B cell (primary cell): ENCODE results near the gene ANKS1A. TPM values are rescaled to one million over a fixed set of nuclear protein-coding genes. Genes with fewer than 3 reads are reported as not detected.

Experiments used
- ATAC-seq: fragments of 200-7000 bp; cut with Tn5 transposase; one replicate; pipeline ENCODE4 v1.10.0; 2021; ENCODE audit warnings: low read depth, mild to moderate bottlenecking, moderate number of reproducible peaks, moderate library complexity
- CTCF ChIA-PET: fragments of 350-600 bp; sonication (Branson Sonifier 250); formaldehyde crosslinking; loops from one replicate; lab custom pipeline; 2021; ENCODE audit warnings: antibody characterized with exemption, inconsistent platforms; lab: Charles Lee
- POLR2A ChIA-PET: fragments of 350-600 bp; sonication (Branson Sonifier 250); formaldehyde crosslinking; loops from one replicate; lab custom pipeline; 2021; ENCODE audit warnings: antibody characterized with exemption; lab: Charles Lee
- DNase-seq: peaks from one replicate; pipeline ENCODE4 v3.0.0; 2013
- H2AFZ ChIP-seq: 2 replicates; pipeline ENCODE4 v1.6.1; 2012; ENCODE audit warnings: mild to moderate bottlenecking, low read depth, low read length; ENCODE audit not compliant: insufficient read depth, poor library complexity, severe bottlenecking
- H3K27ac ChIP-seq, 2 donors: 1 replicate in 1 of 2; 2 replicates in 1 of 2; pipeline ENCODE4 v1.5.1; 2012 to 2013; ENCODE audit warnings: low read length in 2 of 2, mild to moderate bottlenecking in 2 of 2, moderate library complexity in 1 of 2
- H3K27me3 ChIP-seq, 4 experiments: fragments of 200-600 bp in 1 of 4; sonication (generic) in 1 of 4; replicated peaks in 1 of 4; 1 replicate in 2 of 4; 2 replicates in 2 of 4; pipeline versions ENCODE4 v1.6.1 to v1.7.0; 2013 to 2016; ENCODE audit warnings: low read length in 3 of 4, mild to moderate bottlenecking in 2 of 4, mixed read lengths in 1 of 4, moderate library complexity in 1 of 4; ENCODE audit not compliant: insufficient read depth in 4 of 4, control insufficient read depth in 3 of 4; ENCODE audit errors: control extremely low read depth in 1 of 4
- H3K36me3 ChIP-seq, 2 experiments: replicated peaks in 1 of 2; 1 replicate in 1 of 2; 2 replicates in 1 of 2; pipeline versions ENCODE4 v1.6.1 to v1.7.1; 2013; ENCODE audit warnings: low read length in 1 of 2; ENCODE audit not compliant: insufficient read depth in 2 of 2, control insufficient read depth in 1 of 2; ENCODE audit errors: control extremely low read depth in 1 of 2, extremely low read depth in 1 of 2
- H3K4me1 ChIP-seq, 2 donors: fragments of 200-600 bp in 1 of 2; sonication (generic) in 1 of 2; 1 replicate in 1 of 2; 2 replicates in 1 of 2; pipeline versions ENCODE4 v1.5.1 to v1.6.1; 2013 to 2017; ENCODE audit warnings: low read length in 2 of 2; ENCODE audit not compliant: control insufficient read depth in 2 of 2, insufficient read depth in 2 of 2
- H3K4me2 ChIP-seq: replicated peaks from 2 replicates; pipeline ENCODE3; 2012; ENCODE audit warnings: mild to moderate bottlenecking, low read depth, low read length; ENCODE audit not compliant: poor library complexity, severe bottlenecking
- H3K4me3 ChIP-seq, 5 experiments: fragments of 200-600 bp in 1 of 5; sonication (generic) in 1 of 5; 1 replicate in 3 of 5; 2 replicates in 2 of 5; pipeline versions ENCODE4 v1.5.1 to v1.7.0; 2011 to 2016; ENCODE audit warnings: low read length in 4 of 5, mild to moderate bottlenecking in 4 of 5, low read depth in 2 of 5, control low read depth in 1 of 5, moderate library complexity in 1 of 5; ENCODE audit not compliant: insufficient read depth in 1 of 5; ENCODE audit errors: control extremely low read depth in 1 of 5, extremely low read depth in 1 of 5
- H3K79me2 ChIP-seq: fragments of 200-600 bp; sonication (generic); one replicate; pipeline ENCODE4 v1.6.0; 2016; ENCODE audit warnings: low read length; ENCODE audit not compliant: control insufficient read depth, insufficient read depth
- H3K9ac ChIP-seq: fragments of 200-600 bp; sonication (generic); 2 replicates; pipeline ENCODE4 v1.6.1; 2017; ENCODE audit warnings: mild to moderate bottlenecking, low read length, moderate library complexity
- H3K9me3 ChIP-seq, 3 donors: one replicate each; pipeline versions ENCODE4 v1.6.1 to v1.7.1; 2013; ENCODE audit warnings: low read length in 2 of 3; ENCODE audit not compliant: control insufficient read depth in 2 of 3, insufficient read depth in 1 of 3; ENCODE audit errors: control extremely low read depth in 1 of 3
- H4K20me1 ChIP-seq: 2 replicates; pipeline ENCODE4 v1.6.0; 2012; ENCODE audit warnings: mild to moderate bottlenecking, low read length; ENCODE audit not compliant: insufficient read depth, control insufficient read depth, poor library complexity, severe bottlenecking
- H3K27ac Mint-ChIP-seq: one replicate; pipeline ENCODE4 v1.8.0; 2021; ENCODE audit warnings: mixed read lengths
- H3K27me3 Mint-ChIP-seq: one replicate; pipeline ENCODE4 v1.8.0; 2021; ENCODE audit warnings: mixed read lengths
- H3K4me1 Mint-ChIP-seq: one replicate; pipeline ENCODE4 v1.8.0; 2021; ENCODE audit warnings: mixed read lengths
- H3K4me3 Mint-ChIP-seq: one replicate; pipeline ENCODE4 v1.8.0; 2021; ENCODE audit warnings: mixed read lengths
- H3K9me3 Mint-ChIP-seq: one replicate; pipeline ENCODE4 v1.8.0; 2022; ENCODE audit warnings: mixed read lengths; ENCODE audit not compliant: insufficient read depth
- EZH2 ChIP-seq: IDR thresholded peaks from 2 replicates; pipeline ENCODE4 v1.6.1; 2012; ENCODE audit warnings: borderline replicate concordance, low read depth, mild to moderate bottlenecking, moderate library complexity, low read length; ENCODE audit not compliant: insufficient read depth, poor library complexity, severe bottlenecking
- WGBS: methylation state at CpG from one replicate; pipeline ENCODE4 v1.1.5; 2013; ENCODE audit warnings: missing lambda C conversion rate; ENCODE audit not compliant: insufficient coverage; 5-methylcytosine and 5-hydroxymethylcytosine counted together
- intact Hi-C: fragments of 100-400 bp; cut with micrococcal nuclease; formaldehyde crosslinking; loops from one replicate; pipeline ENCODE4 v1.10.0; 2022
- polyA plus RNA-seq: library from polyadenylated mRNA; depleted of rRNA; stranded (reverse); fragments of >200 nt; gene quantifications from 2 replicates; pipeline ENCODE4 v1.2.3, GENCODE V29; 2012
- total RNA-seq, 2 donors: library from RNA; stranded (reverse); fragments of 120-200 nt in 1 of 2; gene quantifications; 1 replicate in 1 of 2; 2 replicates in 1 of 2; pipeline versions ENCODE4 v1.2.3 to v1.2.4, GENCODE V29; 2013 to 2022
- TF ChIP-seq, protein P1 (sequence below): fragments of 200-600 bp; IDR thresholded peaks from one replicate; pipeline ENCODE4 v1.8.0; 2022; ENCODE audit warnings: antibody characterized with exemption, mild to moderate bottlenecking

Gene ANKS1A
- total and polyA plus RNA-seq, 2 donors (not counting 1 experiment from before 2014, with no cell fraction given), result 3.4 to 19.7 TPM

DNA sequence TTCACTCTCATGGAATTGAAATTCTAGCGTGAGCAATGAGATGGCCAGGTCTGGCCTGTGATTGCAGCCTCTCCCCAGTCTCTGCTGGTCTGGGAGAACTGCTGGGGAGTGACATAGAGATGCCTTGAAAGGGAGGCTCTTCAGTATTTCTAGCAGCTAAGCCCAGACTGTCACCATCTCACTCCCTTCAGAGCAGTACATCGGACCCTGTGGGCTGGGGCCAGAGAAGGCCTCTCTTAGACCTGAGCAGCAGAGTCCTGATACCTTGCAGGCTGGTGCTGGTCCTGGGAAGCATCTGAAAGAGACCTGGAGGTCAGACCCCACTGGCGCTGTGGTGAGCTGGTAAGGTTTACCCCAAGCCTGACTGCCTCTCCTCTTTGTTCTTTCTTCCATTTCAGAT lies 164.6 kb downstream of the ANKS1A start:
- no peak overlapping the region for H2AFZ ChIP-seq
- Mint-ChIP-seq H3K9me3 (no peaks in the 10 kb centered on the region), H3K4me1 (peaks cover 5% of the 10 kb centered on the region), H3K27me3 (no peaks in the 10 kb centered on the region), H3K27ac (no peak overlapping the region), H3K4me3 (no peak overlapping the region)
- H3K27me3 ChIP-seq, result no peaks in the 10 kb centered on the region
- peaks cover 0 to 6% of the 10 kb centered on the region in 2 donors for H3K4me1 ChIP-seq
- no peak overlapping the region for H3K4me3 ChIP-seq
- TF ChIP-seq, protein P1, sequence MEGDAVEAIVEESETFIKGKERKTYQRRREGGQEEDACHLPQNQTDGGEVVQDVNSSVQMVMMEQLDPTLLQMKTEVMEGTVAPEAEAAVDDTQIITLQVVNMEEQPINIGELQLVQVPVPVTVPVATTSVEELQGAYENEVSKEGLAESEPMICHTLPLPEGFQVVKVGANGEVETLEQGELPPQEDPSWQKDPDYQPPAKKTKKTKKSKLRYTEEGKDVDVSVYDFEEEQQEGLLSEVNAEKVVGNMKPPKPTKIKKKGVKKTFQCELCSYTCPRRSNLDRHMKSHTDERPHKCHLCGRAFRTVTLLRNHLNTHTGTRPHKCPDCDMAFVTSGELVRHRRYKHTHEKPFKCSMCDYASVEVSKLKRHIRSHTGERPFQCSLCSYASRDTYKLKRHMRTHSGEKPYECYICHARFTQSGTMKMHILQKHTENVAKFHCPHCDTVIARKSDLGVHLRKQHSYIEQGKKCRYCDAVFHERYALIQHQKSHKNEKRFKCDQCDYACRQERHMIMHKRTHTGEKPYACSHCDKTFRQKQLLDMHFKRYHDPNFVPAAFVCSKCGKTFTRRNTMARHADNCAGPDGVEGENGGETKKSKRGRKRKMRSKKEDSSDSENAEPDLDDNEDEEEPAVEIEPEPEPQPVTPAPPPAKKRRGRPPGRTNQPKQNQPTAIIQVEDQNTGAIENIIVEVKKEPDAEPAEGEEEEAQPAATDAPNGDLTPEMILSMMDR, result no peak
- no peak for TF ChIP-seq EZH2
- intact Hi-C loops, result no loop called here
- 100% methylated on average over 2 of the region's 3 CpGs for WGBS
- ATAC-seq (no peak), DNase-seq (no peak)
- POLR2A ChIA-PET, result no interaction called here
- H3K4me2 ChIP-seq, result no peak overlapping the region
- H3K9ac ChIP-seq, result no peak overlapping the region
- H3K27ac ChIP-seq, result no peak overlapping the region
- no peaks in the 10 kb centered on the region for H3K79me2 ChIP-seq
- H4K20me1 ChIP-seq, result no peaks in the 10 kb centered on the region
- H3K9me3 ChIP-seq, result no peaks in the 10 kb centered on the region
- H3K36me3 ChIP-seq, result peaks cover 0 to 4% of the 10 kb centered on the region in 2 experiments
- CTCF ChIA-PET, result interaction anchor here (0.9 kb wide), 1 partner anchor 67 kb away, joined by 3 read pairs; no protein-coding TSS in a partner anchor

DNA sequence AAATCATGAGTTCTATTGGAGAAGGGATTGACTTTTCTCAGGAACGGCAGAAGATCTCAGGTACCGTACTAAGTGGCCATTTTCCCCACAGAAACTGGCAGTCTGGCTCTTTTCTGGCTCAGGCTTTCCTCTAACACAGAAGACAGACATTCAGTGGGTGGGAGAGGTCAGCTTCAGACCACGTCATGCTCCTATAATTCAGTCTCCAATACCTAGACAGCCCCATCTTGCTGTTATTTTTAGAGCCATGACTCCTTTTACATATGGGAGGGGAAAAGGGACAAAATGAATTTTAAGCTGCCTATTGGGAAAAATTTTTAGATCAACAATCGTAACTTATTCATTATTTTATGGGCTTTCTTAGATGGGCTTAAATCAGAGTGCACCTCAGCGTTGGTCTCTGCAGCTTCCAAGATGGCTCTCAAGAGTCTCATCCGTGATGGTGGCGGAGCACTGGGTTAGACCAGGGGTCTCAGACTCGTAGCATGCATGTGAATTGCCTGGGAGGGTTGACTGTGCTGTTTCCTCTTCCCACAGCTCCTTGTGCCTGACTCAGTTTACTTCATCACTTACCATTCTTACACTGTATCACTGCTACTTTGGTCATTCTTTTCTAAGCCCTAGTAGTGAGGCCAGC lies 165.2 kb downstream of the ANKS1A start:
- WGBS, result 100% methylated on average over 1 of the region's 8 CpGs
- TF ChIP-seq, protein P1, result no peak
- TF ChIP-seq EZH2, result no peak
- ChIA-PET POLR2A (interaction anchor here (0.6 kb wide), 1 partner anchor 475 kb away, joined by 4 read pairs; no protein-coding TSS in a partner anchor), CTCF (no interaction called here)
- DNase-seq (no peak), ATAC-seq (no peak)
- H3K9me3 ChIP-seq, result no peaks in the 10 kb centered on the region
- intact Hi-C loops, result no loop called here
- no peak overlapping the region for H3K4me2 ChIP-seq
- H3K27me3 Mint-ChIP-seq, result no peaks in the 10 kb centered on the region
- no peak overlapping the region for H3K27ac Mint-ChIP-seq
- peaks cover 0 to 8% of the 10 kb centered on the region in 2 donors for H3K4me1 ChIP-seq
- H3K4me1 Mint-ChIP-seq, result peaks cover 8% of the 10 kb centered on the region
- no peak overlapping the region for H3K27ac ChIP-seq
- H3K4me3 Mint-ChIP-seq, result no peak overlapping the region
- peaks cover 0 to 4% of the 10 kb centered on the region in 2 experiments for H3K36me3 ChIP-seq
- H2AFZ ChIP-seq, result no peak overlapping the region
- no peaks in the 10 kb centered on the region for H3K27me3 ChIP-seq
- no peaks in the 10 kb centered on the region for H4K20me1 ChIP-seq
- H3K4me3 ChIP-seq, result no peak overlapping the region
- no peaks in the 10 kb centered on the region for H3K9me3 Mint-ChIP-seq
- H3K9ac ChIP-seq, result no peak overlapping the region
- no peaks in the 10 kb centered on the region for H3K79me2 ChIP-seq
